ENCODE results near the gene IGDCC3. TPM values are rescaled to one million over a fixed set of nuclear protein-coding genes. Genes with fewer than 3 reads are reported as not detected.
A peak's percentile ranks its signal among the peaks of the same experiment; 100 is the strongest.

Gene IGDCC3
- total RNA-seq, 1 experiment from 2014 or later = not detected

DNA sequence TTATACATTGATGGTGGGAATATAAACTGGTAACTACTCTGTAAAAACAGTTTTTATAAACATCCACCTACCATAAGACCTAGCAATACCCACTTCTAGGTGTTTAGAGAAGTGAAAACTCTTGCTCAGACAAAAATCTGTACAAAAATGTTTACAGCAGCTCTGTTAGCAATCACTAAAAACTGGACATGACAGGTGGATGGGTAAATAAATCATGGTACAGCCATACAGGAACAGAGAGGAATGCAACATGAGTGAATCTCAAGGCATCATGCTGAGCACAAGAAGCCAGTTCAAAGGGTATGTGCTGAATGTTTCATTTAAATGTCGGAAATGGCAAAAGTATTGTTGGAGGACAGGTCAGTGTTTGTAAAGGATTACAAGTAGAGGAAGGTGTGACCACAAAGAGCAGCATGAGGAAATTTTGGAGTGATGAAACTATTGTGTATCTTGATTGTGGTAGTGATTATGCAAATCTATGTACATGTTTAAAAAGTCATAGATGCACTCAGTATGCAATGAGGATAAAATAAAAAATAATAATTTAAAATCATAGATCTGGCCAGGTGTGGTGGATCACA, 84.8 kb downstream of the IGDCC3 start:
- no peak for DNase-seq (ENCODE audit: low read depth)

- no peak for DNase-seq (ENCODE audit: low read depth)
Observed at GRCh38 chr15:65290228-65290627, 87.6 kb downstream of the IGDCC3 start.

DNA sequence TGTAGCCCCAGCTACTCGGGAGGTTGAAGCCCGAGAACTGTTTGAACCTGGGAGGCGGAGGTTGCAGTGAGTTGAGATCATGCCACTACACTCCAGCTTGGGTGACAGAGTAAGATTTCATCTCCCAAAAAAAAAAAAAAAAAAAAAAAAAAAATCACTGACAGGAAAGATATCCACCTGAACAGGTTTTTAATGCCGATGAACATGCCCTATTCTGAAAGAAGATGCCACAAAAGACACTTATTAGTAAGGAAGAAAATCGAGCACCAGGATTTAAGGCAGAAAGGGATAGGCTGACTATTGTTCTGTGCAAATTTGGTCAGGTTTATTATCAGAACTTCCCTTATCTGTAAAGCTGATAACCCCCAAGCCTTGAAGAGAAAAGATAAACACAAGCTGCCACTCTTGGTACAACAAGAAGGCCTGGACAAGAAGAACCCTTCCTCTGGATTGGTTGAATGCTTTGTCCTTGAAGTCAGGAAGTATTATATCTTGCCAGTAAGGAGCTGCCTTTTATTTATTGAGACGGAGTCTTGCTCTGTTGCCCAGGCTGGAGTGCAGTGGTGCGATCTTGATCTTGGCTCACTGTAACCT, 88.4 kb downstream of the IGDCC3 start:
- DNase-seq (ENCODE audit: low read depth) = no peak

DNA sequence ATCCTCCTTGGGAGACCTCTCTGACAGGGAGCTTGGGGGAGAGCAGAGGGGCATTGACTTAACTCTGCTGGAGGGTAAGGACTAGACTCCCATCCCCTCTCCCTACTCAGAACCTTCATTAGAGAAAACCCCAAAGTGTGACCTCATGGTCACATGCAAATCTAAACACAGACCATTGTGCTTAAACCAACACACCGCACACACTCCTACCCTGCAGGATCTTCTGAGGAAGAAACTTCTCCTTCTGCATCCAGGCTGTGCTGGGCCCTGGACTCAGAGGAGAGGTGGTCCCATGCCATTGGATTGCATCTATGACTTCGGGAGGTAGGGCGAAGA, 90.3 kb downstream of the IGDCC3 start:
- DNase-seq (ENCODE audit: low read depth) = no peak

- peak; percentile 88 for DNase-seq (ENCODE audit: low read depth)
Observed at GRCh38 chr15:65286704-65287519, 90.9 kb downstream of the IGDCC3 start, which contains the start of gene PARP16. Gene PARP16, minus strand, starts transcription at chr15:65286883. Its CDS starts 457 bp downstream, at chr15:65286426.

DNA sequence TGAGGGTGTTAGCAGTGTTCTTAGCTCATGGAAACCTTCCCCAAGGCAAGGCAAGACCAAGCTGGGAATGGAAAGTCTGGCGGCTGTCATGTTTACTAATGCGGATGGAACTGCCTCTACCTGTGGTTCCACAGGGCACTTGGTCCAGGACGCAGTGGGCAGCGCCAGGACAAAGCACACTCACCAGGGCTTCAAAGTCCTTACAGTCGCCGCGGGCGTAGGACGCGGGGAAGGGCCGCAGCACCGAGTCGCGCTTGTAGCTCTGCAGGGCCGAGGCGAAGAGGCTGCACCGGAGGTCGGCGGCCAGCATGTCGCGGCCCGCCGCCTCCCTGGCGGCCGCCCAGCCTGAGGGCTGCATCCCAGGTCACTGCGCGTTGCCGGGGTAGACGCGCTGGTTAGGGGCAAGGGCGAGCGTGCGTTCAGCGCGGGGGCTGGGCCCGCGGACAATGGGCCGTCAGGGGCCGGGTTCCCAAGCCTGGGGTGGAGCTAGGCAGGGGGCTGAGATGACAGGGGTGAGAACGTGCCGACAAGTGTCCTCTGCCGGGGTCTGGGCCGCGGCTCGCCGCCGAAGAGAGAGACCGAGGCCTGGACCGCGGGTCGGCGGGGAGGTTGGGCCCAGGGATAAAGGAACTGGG, 91.6 kb downstream of the IGDCC3 start:
- DNase-seq (ENCODE audit: low read depth) = peak; percentile 49

- peak; percentile 19 for DNase-seq (ENCODE audit: low read depth)
Observed at GRCh38 chr15:65285291-65286068, 92.3 kb downstream of the IGDCC3 start.

- no peak for DNase-seq (ENCODE audit: low read depth)
Observed at GRCh38 chr15:65278480-65278879, 99.3 kb downstream of the IGDCC3 start.

Other genes starting within 250 kb of the IGDCC3 start
- gene PDCD7, start 244.2 kb downstream of the IGDCC3 start, total RNA-seq (2014; rRNA removed; shearing (Covaris generic)) = 15.1 and 19.1 TPM in 2 replicates
- gene CLPX, start 192.7 kb downstream of the IGDCC3 start, total RNA-seq (2014; rRNA removed; shearing (Covaris generic)) = 24.9 and 26.9 TPM in 2 replicates
- gene CILP, start 166.5 kb downstream of the IGDCC3 start, total RNA-seq (2014; rRNA removed; shearing (Covaris generic)) = 0.10 TPM in 1 of 2 replicates, not detected in the other
- 7.7 and 8.2 TPM in 2 replicates for gene PARP16, start 91.1 kb downstream of the IGDCC3 start, total RNA-seq (2014; rRNA removed; shearing (Covaris generic))
- gene RNU5A-1, start 82.0 kb downstream of the IGDCC3 start, total RNA-seq (2014; rRNA removed; shearing (Covaris generic)) = not detected in 2 replicates
- gene RNU5B-1, start 73.3 kb downstream of the IGDCC3 start, total RNA-seq (2014; rRNA removed; shearing (Covaris generic)) = not detected in 2 replicates
- 0.10 and 0.12 TPM in 2 replicates for gene IGDCC4, start 44.9 kb upstream of the IGDCC3 start, total RNA-seq (2014; rRNA removed; shearing (Covaris generic))
- gene DPP8, start 139.7 kb upstream of the IGDCC3 start, total RNA-seq (2014; rRNA removed; shearing (Covaris generic)) = 21.9 and 27.9 TPM in 2 replicates
- 123 and 140 TPM in 2 replicates for gene HACD3, start 152.5 kb upstream of the IGDCC3 start, total RNA-seq (2014; rRNA removed; shearing (Covaris generic))
- 48.5 and 50.0 TPM in 2 replicates for gene INTS14, start 233.1 kb upstream of the IGDCC3 start, total RNA-seq (2014; rRNA removed; shearing (Covaris generic))
- 3.8 and 4.1 TPM in 2 replicates for gene SLC24A1, start 243.9 kb upstream of the IGDCC3 start, total RNA-seq (2014; rRNA removed; shearing (Covaris generic))

All from RPMI7951 (cell line).